Natural killer cell (primary cell): ENCODE measurements around the gene SH3D19. TPM values are rescaled to one million over a fixed set of nuclear protein-coding genes. Genes with fewer than 3 reads are reported as not detected.

Source experiments
- ATAC-seq, 3 donors: fragments of 150-1000 bp in 2 of 3; fragments of 200-7000 bp in 1 of 3; cut with Tn5 transposase; 1 replicate in 1 of 3; 2 replicates in 2 of 3; pipeline ENCODE4 v1.10.0; 2021; ENCODE audit warnings: mild to moderate bottlenecking in 2 of 3, moderate library complexity in 2 of 3
- DNase-seq, 2 donors: peaks; one replicate each; pipeline versions ENCODE4 v3.0.0 to v3.0.0-alpha.2; 2013 to 2021; ENCODE audit warnings: mixed read lengths in 1 of 2
- H3K27ac ChIP-seq: one replicate; pipeline ENCODE4 v1.5.1; 2013; ENCODE audit warnings: mild to moderate bottlenecking, low read length
- H3K27me3 ChIP-seq: one replicate; pipeline ENCODE4 v1.6.1; 2013; ENCODE audit warnings: low read length; ENCODE audit not compliant: control insufficient read depth, insufficient read depth
- H3K36me3 ChIP-seq: one replicate; pipeline ENCODE4 v1.6.1; 2013; ENCODE audit warnings: low read length; ENCODE audit not compliant: control insufficient read depth, insufficient read depth
- H3K4me1 ChIP-seq: one replicate; pipeline ENCODE4 v1.6.1; 2013; ENCODE audit warnings: low read length; ENCODE audit not compliant: control insufficient read depth, insufficient read depth
- H3K4me3 ChIP-seq: one replicate; pipeline ENCODE4 v1.5.1; 2013; ENCODE audit warnings: low read length
- H3K9me3 ChIP-seq: one replicate; pipeline ENCODE4 v1.6.1; 2013; ENCODE audit warnings: low read length; ENCODE audit not compliant: control insufficient read depth, insufficient read depth
- H3K27ac Mint-ChIP-seq, 2 donors: one replicate each; pipeline ENCODE4 v1.8.0; 2022; ENCODE audit warnings: mild to moderate bottlenecking in 2 of 2, mixed read lengths in 2 of 2, moderate library complexity in 1 of 2
- H3K27me3 Mint-ChIP-seq, 2 donors: one replicate each; pipeline ENCODE4 v1.8.0; 2022; ENCODE audit warnings: low read depth in 2 of 2, mixed read lengths in 2 of 2
- H3K36me3 Mint-ChIP-seq: one replicate; pipeline ENCODE4 v1.8.0; 2022; ENCODE audit warnings: mixed read lengths
- H3K4me1 Mint-ChIP-seq, 2 donors: one replicate each; pipeline ENCODE4 v1.8.0; 2022; ENCODE audit warnings: mixed read lengths in 2 of 2
- H3K4me3 Mint-ChIP-seq: one replicate; pipeline ENCODE4 v1.8.0; 2022; ENCODE audit warnings: mild to moderate bottlenecking, moderate library complexity, mixed read lengths
- H3K9me3 Mint-ChIP-seq, 2 donors: one replicate each; pipeline ENCODE4 v1.8.0; 2022; ENCODE audit warnings: mixed read lengths in 2 of 2
- WGBS: methylation state at CpG from one replicate; pipeline ENCODE4 v1.1.7; 2013; ENCODE audit warnings: missing lambda C conversion rate; ENCODE audit not compliant: insufficient coverage; 5-methylcytosine and 5-hydroxymethylcytosine counted together
- intact Hi-C: fragments of 100-400 bp; cut with micrococcal nuclease; formaldehyde crosslinking; loops from one replicate; pipeline ENCODE4 v1.14.2; 2022
- total RNA-seq, 4 donors: library from RNA; stranded (reverse); fragments of 120-200 nt in 1 of 4; gene quantifications; one replicate each; pipeline versions ENCODE4 v1.2.3 to v1.2.4, GENCODE V29; 2013 to 2022
- TF ChIP-seq, protein P1 (sequence below): fragments of 200-600 bp; IDR thresholded peaks from one replicate; pipeline ENCODE4 v1.8.0; 2022; ENCODE audit warnings: antibody characterized with exemption

SH3D19 gene
- total RNA-seq, 3 donors from 2014 or later (not counting 1 experiment from before 2014, with no cell fraction given) = 0.13 TPM; not detected in 2

DNA sequence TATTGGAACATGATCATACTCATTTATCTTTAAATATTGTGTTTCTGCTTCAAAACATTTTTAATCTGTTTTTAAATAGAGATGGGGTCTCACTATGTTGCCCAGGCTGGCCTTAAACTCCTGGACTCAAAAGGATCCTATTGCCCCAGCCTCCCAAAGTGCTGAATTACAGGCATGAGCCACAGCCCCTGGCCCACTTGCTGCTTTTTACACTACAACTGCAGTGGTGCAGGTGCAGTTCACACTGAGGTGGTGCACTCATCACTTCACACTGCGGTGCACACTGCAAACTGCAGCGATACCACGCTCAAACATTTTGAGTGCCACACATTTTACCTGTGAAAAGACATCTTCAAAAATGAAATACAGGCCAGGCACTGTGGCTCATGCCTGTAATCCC, 215.2 kb downstream of the SH3D19 start:
- Histone ChIP-seq H3K27me3 (no peaks in the 10 kb centered on the region), H3K36me3 (peaks cover 27% of the 10 kb centered on the region), H3K4me1 (no peaks in the 10 kb centered on the region), H3K4me3 (no peak overlapping the region), H3K27ac (no peak overlapping the region), H3K9me3 (no peaks in the 10 kb centered on the region)
- Mint-ChIP-seq H3K9me3 (no peaks in the 10 kb centered on the region), H3K27ac (no peak overlapping the region), H3K27me3 (no peaks in the 10 kb centered on the region), H3K4me3 (no peak overlapping the region), H3K36me3 (peaks cover 6% of the 10 kb centered on the region), H3K4me1 (peaks cover 10 to 13% of the 10 kb centered on the region in 2 donors)
- TF ChIP-seq, protein P1, sequence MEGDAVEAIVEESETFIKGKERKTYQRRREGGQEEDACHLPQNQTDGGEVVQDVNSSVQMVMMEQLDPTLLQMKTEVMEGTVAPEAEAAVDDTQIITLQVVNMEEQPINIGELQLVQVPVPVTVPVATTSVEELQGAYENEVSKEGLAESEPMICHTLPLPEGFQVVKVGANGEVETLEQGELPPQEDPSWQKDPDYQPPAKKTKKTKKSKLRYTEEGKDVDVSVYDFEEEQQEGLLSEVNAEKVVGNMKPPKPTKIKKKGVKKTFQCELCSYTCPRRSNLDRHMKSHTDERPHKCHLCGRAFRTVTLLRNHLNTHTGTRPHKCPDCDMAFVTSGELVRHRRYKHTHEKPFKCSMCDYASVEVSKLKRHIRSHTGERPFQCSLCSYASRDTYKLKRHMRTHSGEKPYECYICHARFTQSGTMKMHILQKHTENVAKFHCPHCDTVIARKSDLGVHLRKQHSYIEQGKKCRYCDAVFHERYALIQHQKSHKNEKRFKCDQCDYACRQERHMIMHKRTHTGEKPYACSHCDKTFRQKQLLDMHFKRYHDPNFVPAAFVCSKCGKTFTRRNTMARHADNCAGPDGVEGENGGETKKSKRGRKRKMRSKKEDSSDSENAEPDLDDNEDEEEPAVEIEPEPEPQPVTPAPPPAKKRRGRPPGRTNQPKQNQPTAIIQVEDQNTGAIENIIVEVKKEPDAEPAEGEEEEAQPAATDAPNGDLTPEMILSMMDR = no peak
- WGBS = 97% methylated on average over 3 of the region's 3 CpGs
- DNase-seq = no peak
- intact Hi-C loops = no loop called here
- ATAC-seq = no peak

DNA sequence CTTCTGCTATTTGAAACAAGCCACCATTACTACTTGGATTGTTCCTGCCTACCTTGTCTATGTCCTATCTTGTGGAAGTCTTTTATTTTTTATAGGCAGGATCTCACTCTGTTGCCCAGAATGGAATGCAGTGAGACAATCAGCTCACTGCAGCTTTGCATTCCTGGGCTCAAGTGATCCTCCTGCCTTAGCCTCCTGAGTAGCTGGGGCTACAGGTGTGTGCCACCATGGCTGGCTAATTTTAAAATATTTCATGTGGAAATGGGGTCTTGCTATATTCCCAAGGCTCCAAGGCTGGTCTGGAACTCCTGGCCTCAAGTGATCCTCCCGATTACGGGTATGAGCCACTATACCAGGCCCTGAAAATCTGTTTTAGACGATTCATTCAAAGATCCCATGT, 218.3 kb downstream of the SH3D19 start:
- Histone ChIP-seq H3K9me3 (no peaks in the 10 kb centered on the region), H3K4me1 (no peaks in the 10 kb centered on the region), H3K4me3 (no peak overlapping the region), H3K36me3 (peaks cover 56% of the 10 kb centered on the region), H3K27me3 (no peaks in the 10 kb centered on the region), H3K27ac (no peak overlapping the region)
- Mint-ChIP-seq H3K27ac (peak overlapping the region; percentile 21 to 70), H3K4me1 (peaks cover 17 to 19% of the 10 kb centered on the region in 2 donors), H3K9me3 (no peaks in the 10 kb centered on the region), H3K4me3 (no peak overlapping the region), H3K36me3 (peaks cover 15% of the 10 kb centered on the region), H3K27me3 (no peaks in the 10 kb centered on the region)
- 97% methylated on average over 3 of the region's 3 CpGs for WGBS
- intact Hi-C loops = no loop called here
- ATAC-seq (no peak), DNase-seq (no peak)
- TF ChIP-seq, protein P1 = no peak

- H3K36me3 Mint-ChIP-seq = peaks cover 16% of the 10 kb centered on the region
Observed at GRCh38 chr4:151105454-151106032, 219.9 kb downstream of the SH3D19 start.

More at GRCh38 chr4:151105454-151106032, 219.9 kb downstream of the SH3D19 start:
- Histone ChIP-seq H3K36me3 (peaks cover 66% of the 10 kb centered on the region), H3K27me3 (no peaks in the 10 kb centered on the region), H3K4me3 (no peak overlapping the region), H3K9me3 (no peaks in the 10 kb centered on the region), H3K4me1 (peaks cover 1% of the 10 kb centered on the region), H3K27ac (no peak overlapping the region)
- Mint-ChIP-seq H3K4me3 (no peak overlapping the region), H3K27me3 (no peaks in the 10 kb centered on the region), H3K4me1 (peaks cover 27 to 29% of the 10 kb centered on the region in 2 donors), H3K27ac (peak overlapping the region in 1 of 2 donors; percentile 21), H3K9me3 (no peaks in the 10 kb centered on the region)
- no peak for DNase-seq
- ATAC-seq = no peak
- intact Hi-C loops = no loop called here
- TF ChIP-seq, protein P1 = peak; percentile 4
- WGBS = 95% methylated on average over 5 of the region's 5 CpGs
